CD4-positive, alpha-beta T cell (primary cell): ENCODE data around the gene CLN5. TPM values are rescaled to one million over a fixed set of nuclear protein-coding genes. Genes with fewer than 3 reads are reported as not detected.
A peak's percentile ranks its signal among the peaks of the same experiment; 100 is the strongest.

Experiments
- ATAC-seq: fragments of 200-7000 bp; cut with Tn5 transposase; one replicate; pipeline ENCODE4 v1.10.0; 2022; ENCODE audit warnings: mild to moderate bottlenecking; ENCODE audit not compliant: poor library complexity
- CTCF ChIA-PET: fragments of 350-600 bp; sonication (Branson Sonifier 250); formaldehyde crosslinking; loops from one replicate; lab custom pipeline; 2021; ENCODE audit warnings: antibody characterized with exemption, inconsistent platforms; lab: Charles Lee
- POLR2A ChIA-PET: fragments of 350-600 bp; sonication (Branson Sonifier 250); formaldehyde crosslinking; loops from one replicate; lab custom pipeline; 2021; ENCODE audit warnings: antibody characterized with exemption, inconsistent platforms; lab: Charles Lee
- DNase-seq, 14 experiments: peaks; one replicate each; pipeline ENCODE4 v3.0.0-alpha.2; 2013 to 2020; ENCODE audit warnings: mixed read lengths in 2 of 14
- H3K27ac ChIP-seq, 2 donors: one replicate each; pipeline versions ENCODE4 v1.5.1 to v1.7.0; 2013; ENCODE audit warnings: low read length in 2 of 2, low read depth in 1 of 2, mild to moderate bottlenecking in 1 of 2
- H3K27me3 ChIP-seq, 2 experiments: 1 replicate in 1 of 2; 2 replicates in 1 of 2; pipeline versions ENCODE4 v1.6.1 to v1.7.0; 2013; ENCODE audit warnings: low read length in 2 of 2, control low read depth in 1 of 2, mild to moderate bottlenecking in 1 of 2, moderate library complexity in 1 of 2; ENCODE audit not compliant: insufficient read depth in 2 of 2, control insufficient read depth in 1 of 2
- H3K36me3 ChIP-seq: one replicate; pipeline ENCODE4 v1.6.1; 2013; ENCODE audit warnings: low read length, control low read depth; ENCODE audit not compliant: insufficient read depth
- H3K4me1 ChIP-seq: one replicate; pipeline ENCODE4 v1.6.1; 2013; ENCODE audit warnings: low read length, control low read depth; ENCODE audit not compliant: insufficient read depth
- H3K4me3 ChIP-seq: one replicate; pipeline ENCODE4 v1.5.1; 2013; ENCODE audit warnings: mild to moderate bottlenecking, low read length, moderate library complexity
- H3K9me3 ChIP-seq, 2 experiments: 1 replicate in 1 of 2; 2 replicates in 1 of 2; pipeline versions ENCODE4 v1.6.1 to v1.7.0; 2013; ENCODE audit warnings: low read length in 2 of 2, mild to moderate bottlenecking in 2 of 2, control low read depth in 1 of 2, moderate library complexity in 1 of 2; ENCODE audit not compliant: control insufficient read depth in 1 of 2, insufficient read depth in 1 of 2
- H3K27ac Mint-ChIP-seq: one replicate; pipeline ENCODE4 v1.8.0; 2020; ENCODE audit warnings: mixed read lengths
- H3K27me3 Mint-ChIP-seq: one replicate; pipeline ENCODE4 v1.8.0; 2021; ENCODE audit warnings: mixed read lengths
- H3K36me3 Mint-ChIP-seq: one replicate; pipeline ENCODE4 v1.8.0; 2021; ENCODE audit warnings: low read depth, mixed read lengths
- H3K4me1 Mint-ChIP-seq: one replicate; pipeline ENCODE4 v1.8.0; 2021; ENCODE audit warnings: low read depth, mixed read lengths
- H3K4me3 Mint-ChIP-seq: one replicate; pipeline ENCODE4 v1.8.0; 2020; ENCODE audit warnings: mild to moderate bottlenecking, mixed read lengths
- H3K9me3 Mint-ChIP-seq: one replicate; pipeline ENCODE4 v1.8.0; 2020; ENCODE audit warnings: mixed read lengths
- CTCF ChIP-seq: fragments of 200-600 bp; IDR thresholded peaks from one replicate; pipeline ENCODE4 v1.8.0; 2022; ENCODE audit warnings: antibody characterized with exemption, mild to moderate bottlenecking
- intact Hi-C, 2 experiments: fragments of 100-400 bp; cut with DNase I in 1 of 2; cut with micrococcal nuclease in 1 of 2; formaldehyde crosslinking; loops; one replicate each; pipeline versions ENCODE4 v1.15.1 to v1.9.0; 2023 to 2025; cut with DNase I, micrococcal nuclease
- total RNA-seq, 174 experiments: library from RNA in 2 of 174; stranded (reverse) in 2 of 174; gene quantifications; one replicate each; pipeline ENCODE4 v1.2.3 and lab custom pipeline; 2021 to 2026

The CLN5 gene
- total RNA-seq, 2 experiments from 2014 or later: 37.4 to 42.9 TPM

- POLR2A ChIA-PET: no interaction called here
- no peak overlapping the region for H3K4me3 ChIP-seq
Measured at GRCh38 chr13:76944456-76944855, 47.4 kb upstream of the CLN5 start.

GRCh38 chr13:76948149-76948548 lies 43.7 kb upstream of the CLN5 start, which contains the start of gene ACOD1:
Gene ACOD1, plus strand, starts transcription at chr13:76948511. Its CDS starts 48 bp downstream, at chr13:76948559.
- TF ChIP-seq CTCF: no peak
- Mint-ChIP-seq H3K36me3 (no peaks in the 10 kb centered on the region), H3K4me1 (no peaks in the 10 kb centered on the region), H3K27me3 (peaks cover 19% of the 10 kb centered on the region), H3K9me3 (peaks cover 3% of the 10 kb centered on the region), H3K4me3 (no peak within 1 kb of the TSS), H3K27ac (no peak within 1 kb of the TSS)
- peak in 2 of 14 experiments; percentile 11 to 27 for DNase-seq
- no peak within 1 kb of the TSS for H3K4me3 ChIP-seq
- H3K27me3 ChIP-seq: peaks cover 3 to 5% of the 10 kb centered on the region in 2 experiments
- no peaks in the 10 kb centered on the region for H3K36me3 ChIP-seq
- H3K4me1 ChIP-seq: no peaks in the 10 kb centered on the region
- ChIA-PET POLR2A (interaction anchor here (0.5 kb wide), 1 partner anchor 319 kb away, joined by 3 read pairs; no protein-coding TSS in a partner anchor), CTCF (no interaction called here)
- intact Hi-C loops: no loop called here
- no peak within 1 kb of the TSS for H3K27ac ChIP-seq
- no peak for ATAC-seq
- no peaks in the 10 kb centered on the region for H3K9me3 ChIP-seq

More at GRCh38 chr13:76944456-76944855, 47.4 kb upstream of the CLN5 start:
- ATAC-seq (no peak), DNase-seq (peak in 2 of 14 experiments; percentile 45 to 51)
- CTCF ChIA-PET: no interaction called here
- no peak overlapping the region for H3K27ac Mint-ChIP-seq
- Histone ChIP-seq H3K9me3 (no peaks in the 10 kb centered on the region), H3K4me1 (no peaks in the 10 kb centered on the region), H3K36me3 (no peaks in the 10 kb centered on the region), H3K27me3 (no peaks in the 10 kb centered on the region), H3K27ac (no peak overlapping the region)
- H3K27me3 Mint-ChIP-seq: peaks cover 5% of the 10 kb centered on the region
- no peak overlapping the region for H3K4me3 Mint-ChIP-seq
- intact Hi-C loops: no loop called here
- no peaks in the 10 kb centered on the region for H3K4me1 Mint-ChIP-seq
- TF ChIP-seq CTCF: no peak
- no peaks in the 10 kb centered on the region for H3K36me3 Mint-ChIP-seq
- peaks cover 3% of the 10 kb centered on the region for H3K9me3 Mint-ChIP-seq

GRCh38 chr13:76950101-76950500 lies 41.8 kb upstream of the CLN5 start:
- H3K27me3 ChIP-seq: peaks cover 3 to 5% of the 10 kb centered on the region in 2 experiments
- H3K4me1 ChIP-seq: no peaks in the 10 kb centered on the region
- H3K27me3 Mint-ChIP-seq: peaks cover 25% of the 10 kb centered on the region
- no peaks in the 10 kb centered on the region for H3K36me3 ChIP-seq
- H3K4me1 Mint-ChIP-seq: no peaks in the 10 kb centered on the region
- ChIA-PET POLR2A (no interaction called here), CTCF (no interaction called here)
- no peak overlapping the region for H3K4me3 ChIP-seq
- DNase-seq (no peak), ATAC-seq (no peak)
- no peak for TF ChIP-seq CTCF
- no peaks in the 10 kb centered on the region for H3K9me3 ChIP-seq
- no peak overlapping the region for H3K27ac ChIP-seq
- H3K4me3 Mint-ChIP-seq: no peak overlapping the region
- no peaks in the 10 kb centered on the region for H3K36me3 Mint-ChIP-seq
- H3K27ac Mint-ChIP-seq: no peak overlapping the region
- intact Hi-C loops: no loop called here
- H3K9me3 Mint-ChIP-seq: peaks cover 3% of the 10 kb centered on the region
